Endothelial cell of umbilical vein (primary cell): ENCODE results near the gene CHN2. TPM values are rescaled to one million over a fixed set of nuclear protein-coding genes. Genes with fewer than 3 reads are reported as not detected.

Source experiments
- BruUV-seq: library from RNA; stranded (reverse); fragments of 400-500 nt; replicated peaks from 2 replicates; lab custom pipeline; 2021; lab: Mats Ljungman, UMichigan
- CTCF ChIA-PET: fragments of 300-600, 350-600 bp; sonication (Branson Sonifier 250); formaldehyde crosslinking; loops from one replicate; lab custom pipeline; 2021; ENCODE audit warnings: antibody characterized with exemption, inconsistent platforms; lab: Charles Lee
- POLR2A ChIA-PET: fragments of 300-600, 350-600 bp; sonication (Branson Sonifier 250); formaldehyde crosslinking; loops from one replicate; lab custom pipeline; 2021; ENCODE audit warnings: antibody characterized with exemption, inconsistent platforms; lab: Charles Lee
- DNase-seq: peaks from one replicate; pipeline ENCODE4 v3.0.0-alpha.2; 2011; ENCODE audit warnings: low read depth, low spot score
- FAIRE-seq: peaks from 2 replicates; lab custom pipeline; 2011; peaks lifted over from hg19 to GRCh38; lab: Jason Lieb, UNC
- H2AFZ ChIP-seq: 2 replicates; pipeline ENCODE4 v1.6.0; 2012; ENCODE audit warnings: low read depth, low read length, control low read depth, inconsistent platforms
- H3K27ac ChIP-seq: 2 replicates; pipeline ENCODE4 v1.5.1; 2011; ENCODE audit warnings: low read depth, mild to moderate bottlenecking, control low read depth, low read length, moderate library complexity; ENCODE audit not compliant: insufficient read depth
- H3K27me3 ChIP-seq, 2 experiments: 2 replicates each; pipeline versions ENCODE4 v1.6.0 to v1.6.1; 2011; ENCODE audit warnings: low read length in 2 of 2, mixed read lengths in 1 of 2; ENCODE audit not compliant: control insufficient read depth in 2 of 2, insufficient read depth in 2 of 2
- H3K36me3 ChIP-seq, 2 experiments: 2 replicates in 1 of 2; 3 replicates in 1 of 2; pipeline ENCODE4 v1.5.1; 2011; ENCODE audit warnings: low read length in 2 of 2, mild to moderate bottlenecking in 1 of 2, moderate library complexity in 1 of 2; ENCODE audit not compliant: control insufficient read depth in 2 of 2, insufficient read depth in 2 of 2; ENCODE audit errors: extremely low read depth in 1 of 2
- H3K4me1 ChIP-seq: 3 replicates; pipeline ENCODE4 v1.5.1; 2011; ENCODE audit warnings: mild to moderate bottlenecking, low read length; ENCODE audit not compliant: control insufficient read depth, insufficient read depth; ENCODE audit errors: extremely low read depth
- H3K4me2 ChIP-seq: 2 replicates; pipeline ENCODE4 v1.6.1; 2011; ENCODE audit warnings: low read length, control low read depth, mixed read lengths; ENCODE audit not compliant: insufficient read depth
- H3K4me3 ChIP-seq, 3 experiments: fragments of 200-600 bp in 1 of 3; sonication (generic), shearing (Covaris generic) in 1 of 3; replicated peaks in 1 of 3; 2 replicates each; pipeline ENCODE4 v1.5.1; 2011 to 2016; ENCODE audit warnings: control low read depth in 3 of 3, low read length in 3 of 3, mild to moderate bottlenecking in 2 of 3, inconsistent platforms in 1 of 3, low read depth in 1 of 3, moderate library complexity in 1 of 3; ENCODE audit not compliant: insufficient read depth in 1 of 3
- H3K79me2 ChIP-seq: 2 replicates; pipeline ENCODE4 v1.6.0; 2012; ENCODE audit warnings: low read length, inconsistent platforms; ENCODE audit not compliant: control insufficient read depth, insufficient read depth
- H3K9ac ChIP-seq: replicated peaks from 2 replicates; pipeline ENCODE3; 2011; ENCODE audit warnings: low read length, control low read depth; ENCODE audit not compliant: insufficient read depth; ENCODE audit errors: extremely low read depth
- H3K9me1 ChIP-seq: replicated peaks from 3 replicates; pipeline ENCODE4 v1.6.0; 2011; ENCODE audit warnings: mild to moderate bottlenecking, low read length; ENCODE audit not compliant: control insufficient read depth, insufficient read depth; ENCODE audit errors: extremely low read depth
- H3K9me3 ChIP-seq: replicated peaks from 2 replicates; pipeline ENCODE4 v1.5.1; 2012; ENCODE audit warnings: low read length, inconsistent platforms; ENCODE audit not compliant: control insufficient read depth, insufficient read depth
- H4K20me1 ChIP-seq: replicated peaks from 2 replicates; pipeline ENCODE3; 2011; ENCODE audit warnings: mild to moderate bottlenecking, low read length; ENCODE audit not compliant: control insufficient read depth, insufficient read depth; ENCODE audit errors: extremely low read depth
- CTCF ChIP-seq, 2 donors: IDR thresholded peaks; 1 replicate in 1 of 2; 2 replicates in 1 of 2; pipeline ENCODE4 v1.5.1; 2011; ENCODE audit warnings: low read length in 2 of 2, mild to moderate bottlenecking in 2 of 2, moderate library complexity in 2 of 2, control low read depth in 1 of 2, inconsistent platforms in 1 of 2, low read depth in 1 of 2; ENCODE audit not compliant: insufficient read depth in 1 of 2; ENCODE audit errors: extremely low read depth in 1 of 2
- EZH2 ChIP-seq: IDR thresholded peaks from 2 replicates; pipeline ENCODE4 v1.6.1; 2012; ENCODE audit warnings: borderline replicate concordance, low read depth, mild to moderate bottlenecking, moderate library complexity, low read length, inconsistent platforms; ENCODE audit not compliant: severe bottlenecking
- FOS ChIP-seq: IDR thresholded peaks from 2 replicates; pipeline ENCODE4 v1.6.1; 2011; ENCODE audit warnings: mild to moderate bottlenecking, low read length, moderate library complexity, borderline replicate concordance; ENCODE audit not compliant: insufficient read depth
- GATA2 ChIP-seq: IDR thresholded peaks from 2 replicates; pipeline ENCODE4 v1.7.0; 2011; ENCODE audit warnings: low read depth, mild to moderate bottlenecking, moderate library complexity, mixed read lengths, low read length; ENCODE audit not compliant: insufficient read length, insufficient read depth
- JUN ChIP-seq: IDR thresholded peaks from 2 replicates; pipeline ENCODE4 v1.6.1; 2011; ENCODE audit warnings: borderline replicate concordance, low read depth; ENCODE audit not compliant: insufficient read length, insufficient read depth
- MAX ChIP-seq: IDR thresholded peaks from 2 replicates; pipeline ENCODE4 v1.6.1; 2011; ENCODE audit not compliant: insufficient read depth, insufficient read length
- MYC ChIP-seq: IDR thresholded peaks from one replicate; pipeline ENCODE4 v1.6.1; 2011; ENCODE audit warnings: mild to moderate bottlenecking, low read depth, low read length
- POLR2A ChIP-seq: IDR thresholded peaks from 2 replicates; pipeline ENCODE4 v1.6.1; 2012; ENCODE audit warnings: low read depth, mild to moderate bottlenecking, control low read depth, low read length
- POLR2AphosphoS5 ChIP-seq: IDR thresholded peaks from 2 replicates; pipeline ENCODE4 v1.6.1; 2012; ENCODE audit warnings: low read depth, mild to moderate bottlenecking, control low read depth, low read length, moderate library complexity; ENCODE audit not compliant: insufficient read depth
- dilution Hi-C: fragments of 300-500 bp; cut with MboI; formaldehyde crosslinking; loops from one replicate; pipeline ENCODE4 v1.15.0; 2019; ENCODE audit warnings: low sequenced_read_pairs; ENCODE audit not compliant: extremely low pct_ligation_motif_present
- intact Hi-C: fragments of 100-400 bp; cut with micrococcal nuclease; formaldehyde crosslinking; loops from one replicate; pipeline ENCODE4 v1.10.0; 2022
- polyA plus RNA-seq, 4 experiments: library from polyadenylated mRNA; depleted of rRNA in 3 of 4; stranded (reverse) in 3 of 4; unstranded in 1 of 4; fragments of >200 nt; gene quantifications; 2 replicates each; pipeline versions ENCODE4 v1.2.1 to v1.2.3, GENCODE V29; 2011 to 2012; ENCODE audit warnings: missing spikeins in 1 of 4
- total RNA-seq: library from RNA; stranded (reverse); gene quantifications from 2 replicates; pipeline ENCODE4 v1.2.3, GENCODE V29; 2021

Gene CHN2
- total and polyA plus RNA-seq, 2 donors (not counting 3 experiments of a cell fraction or from before 2014, with no cell fraction given): 1.4 to 5.0 TPM

- H3K9ac ChIP-seq: no peak overlapping the region
- no peaks in the 10 kb centered on the region for H3K79me2 ChIP-seq
- H3K27ac ChIP-seq: no peak overlapping the region
- ChIA-PET CTCF (no interaction called here), POLR2A (no interaction called here)
- no peak for DNase-seq
- no peaks in the 10 kb centered on the region for H3K27me3 ChIP-seq
- H4K20me1 ChIP-seq: no peaks in the 10 kb centered on the region
- no peaks in the 10 kb centered on the region for H3K36me3 ChIP-seq
- peak overlapping the region; percentile 86 for H2AFZ ChIP-seq
- no peak overlapping the region for H3K4me3 ChIP-seq
- BruUV-seq: no TSS peak
- no peaks in the 10 kb centered on the region for H3K9me1 ChIP-seq
- TF ChIP-seq FOS (no peak), CTCF (IDR thresholded peaks at IDR 0.05; ENCODE audit: extremely low read depth in 1 of 2, insufficient read depth in 1 of 2, low read depth in 1 of 2, low read length in 2 of 2) (no peak), POLR2AphosphoS5 (no peak), GATA2 (no peak), MYC (no peak), JUN (no peak), EZH2 (no peak), POLR2A (no peak), MAX (no peak)
- dilution Hi-C loops: no loop called here
- FAIRE-seq: no peak
- intact Hi-C loops: loop anchor here (10.0 kb wide), 1 partner anchor 214 kb away; no protein-coding TSS in a partner anchor
- peaks cover 8% of the 10 kb centered on the region for H3K4me1 ChIP-seq
- H3K9me3 ChIP-seq: no peaks in the 10 kb centered on the region
- no peak overlapping the region for H3K4me2 ChIP-seq
These were observed 76.7 kb downstream of the CHN2 start for GRCh38 chr7:29271319-29271658.
